ENCODE data around the gene FCRL6.

- no peak for TF ChIP-seq CTCF (conservative IDR thresholded peaks at IDR 0.05)
- TF ChIP-seq ZFX (IDR thresholded peaks at IDR 0.05): no peak
These were observed 21.2 kb downstream of the FCRL6 start for GRCh38 chr1:159823406-159823805.
